Measurements from ENCODE around the gene TRAF3IP3.
A peak's percentile ranks its signal among the peaks of the same experiment; 100 is the strongest.

TRAF3IP3 gene

GRCh38 chr1:209737118-209737505, 18.7 kb upstream of the TRAF3IP3 start:
- DNase-seq (ENCODE audit: low spot score): no peak

- DNase-seq (ENCODE audit: low spot score): peak; percentile 63
These were observed 17.6 kb upstream of the TRAF3IP3 start for GRCh38 chr1:209738270-209738669.

DNA sequence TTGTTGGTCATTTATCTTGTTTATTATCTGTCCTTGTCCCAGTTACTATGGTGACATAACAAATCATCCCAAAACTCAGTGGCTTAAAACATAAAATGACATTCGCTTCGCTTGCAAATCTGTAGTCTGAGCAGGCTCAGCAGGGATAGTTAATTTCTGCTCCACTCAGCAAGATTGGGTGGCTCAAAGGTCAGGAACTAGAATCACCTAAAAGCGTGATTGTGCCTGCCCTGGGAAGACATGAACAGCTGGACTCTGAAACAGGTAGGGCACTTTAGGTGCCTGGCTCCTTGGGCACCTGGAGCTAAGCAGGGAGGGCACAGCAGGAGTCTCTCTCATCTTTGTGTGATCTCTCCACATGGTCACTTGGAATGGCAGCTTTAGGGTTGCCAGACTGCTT, 14.7 kb upstream of the TRAF3IP3 start:
- no peak for DNase-seq (ENCODE audit: low spot score)

DNA sequence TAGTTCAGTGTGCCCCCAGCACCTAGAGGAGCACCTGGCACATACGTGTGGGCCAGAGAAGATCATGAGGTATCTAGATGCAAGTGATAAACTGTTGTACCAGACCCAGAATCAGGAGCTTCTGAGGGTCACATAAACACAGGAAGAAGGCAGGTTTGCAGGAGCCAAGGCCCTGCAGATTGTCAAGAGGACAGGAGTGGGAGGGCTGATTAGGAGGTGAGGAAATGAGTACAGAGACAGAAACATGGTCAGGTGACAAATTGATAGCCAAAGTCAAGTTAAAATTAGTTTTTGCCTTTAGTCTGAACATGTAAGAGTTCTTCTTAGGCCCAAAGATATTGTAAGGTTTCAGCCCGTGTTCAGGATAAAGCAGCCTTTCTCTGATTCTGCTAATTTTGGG, 14.0 kb upstream of the TRAF3IP3 start:
- DNase-seq (ENCODE audit: low spot score): no peak

DNA sequence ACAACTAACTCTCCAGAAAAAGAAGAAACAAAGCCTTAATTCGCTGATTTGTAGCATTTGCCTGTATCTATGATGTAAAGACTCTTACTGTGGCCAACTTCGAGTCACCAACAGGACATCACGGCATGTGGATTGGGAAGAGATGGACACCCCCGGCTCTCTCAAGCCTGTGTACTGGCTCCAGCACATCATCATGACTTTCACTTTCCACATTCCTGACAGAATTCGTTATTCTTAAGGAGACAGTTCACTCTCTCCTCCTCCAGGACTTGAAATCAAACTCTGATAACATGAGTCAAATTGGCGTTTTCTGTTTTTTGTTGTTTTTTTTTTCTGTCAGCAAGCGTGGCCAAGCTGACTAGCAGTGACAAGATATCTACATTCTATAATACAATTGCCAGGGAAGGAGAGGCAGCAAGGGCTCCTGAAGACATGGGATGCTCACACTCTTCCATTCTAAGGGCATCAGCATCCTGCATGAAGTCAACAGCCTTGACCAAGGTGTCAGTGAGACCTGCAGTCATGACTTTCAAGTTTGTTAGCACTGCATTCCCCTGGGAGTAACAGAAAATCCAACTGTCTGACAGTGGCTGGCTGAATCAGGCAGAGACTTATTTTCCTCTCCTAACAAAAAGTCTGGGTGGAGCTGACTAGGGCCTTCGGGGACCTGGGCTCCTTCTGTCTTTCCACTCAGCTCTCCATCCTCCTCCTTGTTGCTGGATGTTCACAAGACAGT, 13.3 kb upstream of the TRAF3IP3 start:
- peak; percentile 61 for DNase-seq (ENCODE audit: low spot score)

GRCh38 chr1:209743145-209743482, 12.7 kb upstream of the TRAF3IP3 start:
- peak; percentile 77 for DNase-seq (ENCODE audit: low spot score)

GRCh38 chr1:209746451-209747165, 9.2 kb upstream of the TRAF3IP3 start:
- peak; percentile 29 for DNase-seq (ENCODE audit: low spot score)

GRCh38 chr1:209747580-209748262, 8.1 kb upstream of the TRAF3IP3 start:
- DNase-seq (ENCODE audit: low spot score): peak; percentile 99

DNA sequence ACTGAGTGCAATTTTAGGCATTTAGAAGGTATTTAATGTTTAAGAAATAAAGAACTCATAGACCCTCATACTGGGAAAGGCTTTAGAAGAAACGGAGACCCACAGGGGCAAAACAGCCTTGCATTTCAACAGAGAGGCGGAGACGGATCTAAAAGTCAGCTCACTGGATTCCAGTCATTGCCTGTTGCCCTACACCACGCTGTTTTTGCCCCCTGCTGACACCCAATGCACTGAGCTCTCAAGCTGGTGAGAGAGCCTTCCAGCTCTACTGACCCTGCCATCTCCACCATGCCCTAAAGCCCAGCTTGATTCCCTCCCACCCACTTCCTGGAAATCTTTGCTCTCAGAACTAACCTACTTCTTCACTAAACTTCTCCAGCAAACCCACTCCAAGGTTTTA, 7.2 kb upstream of the TRAF3IP3 start:
- no peak for DNase-seq (ENCODE audit: low spot score)

DNA sequence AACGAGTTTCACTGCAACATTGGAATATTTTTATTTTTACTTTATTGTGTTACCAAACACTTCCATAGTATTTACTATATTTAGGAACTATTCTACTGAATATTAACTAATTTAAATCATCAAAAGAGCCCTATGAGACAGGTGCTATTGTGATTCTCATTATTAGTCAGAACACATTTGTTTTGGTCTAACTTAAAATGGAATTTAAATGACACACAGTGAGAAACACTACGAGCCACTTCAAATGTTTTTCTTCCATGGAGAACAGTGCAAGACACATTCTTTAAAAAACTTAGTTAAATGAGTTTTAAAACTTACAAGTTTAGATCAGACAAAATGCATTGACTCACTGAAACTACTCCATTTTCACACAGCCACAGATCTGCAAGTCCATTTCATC, 6.6 kb upstream of the TRAF3IP3 start:
- no peak for DNase-seq (ENCODE audit: low spot score)

DNA sequence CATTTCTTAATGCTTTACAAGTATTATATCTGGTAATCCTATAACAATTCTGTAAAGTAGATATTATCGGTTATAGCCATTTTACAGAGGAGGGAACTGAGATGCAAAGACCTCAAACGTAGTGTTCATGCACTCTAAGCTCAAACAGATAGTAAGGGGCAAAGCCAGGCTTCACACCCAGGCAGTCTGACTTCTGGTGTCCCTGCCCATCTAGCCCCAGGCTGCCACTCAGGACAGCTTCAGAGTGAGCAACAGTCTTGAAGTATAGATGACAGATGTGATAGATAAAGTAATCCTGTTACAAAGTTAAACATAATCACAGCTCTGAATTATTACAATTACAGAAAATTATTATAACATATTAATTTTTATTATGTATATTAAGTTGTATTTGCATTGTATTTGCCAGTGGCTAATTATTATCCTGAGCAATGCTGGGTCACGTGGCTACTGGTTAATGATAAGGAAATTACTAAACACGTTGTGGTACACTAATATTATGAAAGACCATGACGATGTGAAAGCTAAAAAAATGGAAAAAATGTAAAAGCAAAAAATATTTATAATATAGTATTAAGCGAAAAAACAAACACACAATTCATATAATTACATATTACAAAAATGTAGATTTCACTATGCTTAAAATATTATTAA, 6.1 kb upstream of the TRAF3IP3 start:
- no peak for DNase-seq (ENCODE audit: low spot score)

GRCh38 chr1:209751627-209752231, 4.1 kb upstream of the TRAF3IP3 start:
- no peak for DNase-seq (ENCODE audit: low spot score)

DNA sequence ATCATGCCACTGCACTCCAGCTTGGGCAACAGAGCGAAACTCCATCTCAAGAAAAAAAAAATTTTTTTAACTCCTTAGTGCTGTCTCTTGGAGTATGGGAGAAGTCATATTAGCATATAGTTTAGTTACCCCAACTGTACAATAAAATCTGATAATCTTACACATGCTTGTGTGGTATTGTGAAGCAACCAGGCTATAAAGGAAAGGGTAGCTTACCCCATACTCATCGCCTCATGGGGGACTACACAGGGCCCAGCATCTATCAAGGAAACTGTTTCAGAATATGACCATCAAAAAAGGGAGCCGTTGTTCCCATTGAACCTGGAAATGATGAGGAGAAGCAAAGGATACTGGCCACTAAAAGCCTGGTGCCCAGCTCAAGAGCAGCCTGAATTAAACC, 3.0 kb upstream of the TRAF3IP3 start:
- DNase-seq (ENCODE audit: low spot score): no peak

DNA sequence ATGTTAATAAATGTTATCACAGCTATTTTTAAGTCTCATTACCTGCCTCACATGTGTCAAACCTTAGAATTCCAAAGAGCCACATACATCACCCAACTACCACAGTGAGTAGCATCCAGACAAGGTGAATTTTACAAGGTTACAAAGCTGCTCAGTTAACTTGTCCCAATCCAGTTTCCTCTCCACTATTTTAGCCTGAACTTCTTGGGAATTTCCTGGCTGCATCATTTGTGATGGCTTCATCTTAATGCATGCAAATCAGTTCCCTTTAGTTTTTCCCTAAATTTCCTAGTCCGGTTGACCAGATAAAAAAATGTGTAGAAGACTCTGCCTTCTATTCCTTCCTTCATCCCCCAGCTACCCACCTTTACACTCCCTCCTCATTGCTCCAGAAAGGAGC, 597 bp upstream of the TRAF3IP3 start:
- no peak for DNase-seq (ENCODE audit: low spot score)

- no peak for DNase-seq (ENCODE audit: low spot score)
These were observed 977 bp downstream of the TRAF3IP3 start for GRCh38 chr1:209756615-209757445.

DNA sequence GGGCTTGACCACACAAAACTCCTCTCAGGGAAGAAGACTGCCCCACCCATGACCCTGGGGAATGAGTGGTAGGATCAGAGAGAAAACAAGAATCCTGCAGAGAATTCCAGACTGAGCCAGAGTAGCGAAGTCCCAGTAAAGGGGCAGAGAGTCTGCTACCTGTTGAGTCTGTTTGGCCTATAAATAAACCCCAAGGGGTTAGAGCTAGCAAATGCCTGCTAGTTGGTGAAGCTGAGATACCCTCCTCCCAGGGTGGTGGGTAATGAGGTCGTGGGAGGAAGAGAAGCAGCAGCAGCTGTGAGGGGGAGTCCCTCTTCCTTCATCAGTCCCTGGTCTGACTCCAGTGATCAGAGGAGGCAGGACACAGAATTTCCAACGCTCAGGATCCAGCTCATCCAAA, 2.5 kb downstream of the TRAF3IP3 start:
- no peak for DNase-seq (ENCODE audit: low spot score)

GRCh38 chr1:209759829-209760359, 4.0 kb downstream of the TRAF3IP3 start:
- DNase-seq (ENCODE audit: low spot score): no peak

DNA sequence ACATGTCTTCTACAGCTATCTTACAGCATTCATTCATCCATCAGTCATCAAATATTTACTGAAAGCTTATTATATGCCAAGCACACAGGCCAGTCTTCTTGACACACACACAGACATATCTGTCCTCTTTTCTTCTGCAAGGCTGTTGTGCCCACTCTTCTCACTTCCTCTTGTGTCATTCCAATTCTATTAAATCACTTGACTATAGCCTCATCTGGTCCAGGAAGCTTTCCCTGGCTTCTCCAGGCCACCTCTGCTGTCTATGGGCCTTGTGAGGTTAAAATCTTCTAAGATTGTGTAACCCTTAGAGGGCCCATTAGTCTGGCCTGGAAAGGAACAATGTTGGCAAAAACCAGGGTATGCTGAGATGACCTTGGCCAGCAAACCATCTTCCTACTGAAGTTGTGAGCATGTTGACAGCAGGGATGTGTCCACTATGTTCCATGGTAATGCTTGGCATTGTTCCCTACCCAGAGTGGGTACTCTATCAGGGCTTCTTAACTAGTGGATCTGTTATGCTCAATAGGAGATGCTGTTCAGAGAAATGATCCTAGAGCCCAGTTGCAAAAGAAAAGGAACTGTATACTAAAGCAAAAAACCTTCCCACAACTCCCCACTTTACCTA, 5.3 kb downstream of the TRAF3IP3 start:
- peak; percentile 54 for DNase-seq (ENCODE audit: low spot score)

- DNase-seq (ENCODE audit: low spot score): no peak
These were observed 10.2 kb downstream of the TRAF3IP3 start for GRCh38 chr1:209766051-209766450.

DNA sequence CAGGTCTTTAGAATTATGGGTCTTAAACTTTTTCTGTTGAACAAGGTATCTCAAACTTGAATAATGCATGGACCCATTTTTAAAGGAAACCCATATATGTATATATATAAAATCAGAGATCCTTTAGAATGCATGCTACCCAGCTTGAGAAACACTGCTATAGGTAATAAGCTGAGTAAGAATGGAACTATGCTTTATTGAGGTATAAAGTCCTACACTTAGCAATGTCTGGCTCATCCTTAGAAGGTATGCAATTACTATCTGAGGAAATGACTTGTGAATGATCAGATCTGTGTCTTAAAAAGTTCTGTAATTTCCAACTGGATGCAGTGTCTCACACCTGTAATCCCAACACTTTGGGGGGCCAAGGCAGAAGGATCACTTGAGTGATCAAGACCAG, 11.2 kb downstream of the TRAF3IP3 start:
- no peak for DNase-seq (ENCODE audit: low spot score)

DNA sequence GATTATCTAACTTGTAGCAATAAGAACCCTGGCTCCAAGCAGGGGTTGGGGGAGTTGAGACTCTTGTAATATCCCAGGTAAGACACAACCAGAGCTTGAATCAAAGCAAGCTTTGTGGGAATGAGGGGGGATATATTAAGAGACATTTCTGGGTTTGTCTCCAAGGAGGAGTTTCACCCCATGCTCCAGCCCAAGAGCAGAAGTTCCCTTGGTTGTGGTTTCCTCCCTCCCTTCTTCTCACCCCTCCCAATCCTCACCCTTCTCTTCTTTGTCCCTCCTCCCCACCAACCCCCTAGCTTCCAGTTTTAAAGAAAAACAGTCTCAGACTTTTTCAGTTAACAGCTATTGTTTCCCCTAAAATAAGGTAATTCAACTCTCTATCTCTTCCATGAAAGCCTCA, 11.9 kb downstream of the TRAF3IP3 start:
- DNase-seq (ENCODE audit: low spot score): no peak

All from kidney tubule cell (primary cell).